Type B pancreatic cell (in vitro differentiated cells): ENCODE measurements around the gene MAB21L1. TPM values are rescaled to one million over a fixed set of nuclear protein-coding genes. Genes with fewer than 3 reads are reported as not detected.

ENCODE experiments used
- DNase-seq: peaks from one replicate; pipeline ENCODE4 v3.0.0; 2021; ENCODE audit warnings: mixed read lengths; ENCODE audit not compliant: unreplicated experiment; ENCODE audit errors: extremely low spot score
- H3K27ac Mint-ChIP-seq: 2 replicates; pipeline ENCODE4 v1.8.0; 2021; ENCODE audit warnings: mild to moderate bottlenecking, mixed read lengths
- H3K27me3 Mint-ChIP-seq: 2 replicates; pipeline ENCODE4 v1.8.0; 2021; ENCODE audit warnings: mixed read lengths
- H3K36me3 Mint-ChIP-seq: 2 replicates; pipeline ENCODE4 v1.8.0; 2021; ENCODE audit warnings: mixed read lengths
- H3K4me1 Mint-ChIP-seq: one replicate; pipeline ENCODE4 v1.8.0; 2021; ENCODE audit warnings: mixed read lengths; ENCODE audit not compliant: unreplicated experiment
- H3K4me3 Mint-ChIP-seq: 2 replicates; pipeline ENCODE4 v1.8.0; 2021; ENCODE audit warnings: mild to moderate bottlenecking, mixed read lengths
- H3K9me3 Mint-ChIP-seq: 2 replicates; pipeline ENCODE4 v1.8.0; 2021; ENCODE audit warnings: mixed read lengths
- CTCF ChIP-seq: fragments of 200-600 bp; sonication (generic); conservative IDR thresholded peaks from 2 replicates; pipeline ENCODE4 v1.5.0; 2021; ENCODE audit warnings: antibody characterized with exemption, mild to moderate bottlenecking
- total RNA-seq: library from RNA; stranded (reverse); gene quantifications from 2 replicates; pipeline ENCODE4 v1.2.1, GENCODE V29; 2021; ENCODE audit warnings: low replicate concordance

Gene MAB21L1
- total RNA-seq, 1 donor from 2014 or later: 11.0 TPM

GRCh38 chr13:35512271-35512920 is 35.9 kb upstream of the MAB21L1 start:
- DNase-seq: no peak
- Mint-ChIP-seq H3K27me3 (peaks cover 10% of the 10 kb centered on the region), H3K4me3 (no peak overlapping the region), H3K36me3 (no peaks in the 10 kb centered on the region), H3K4me1 (peaks cover 4% of the 10 kb centered on the region), H3K27ac (no peak overlapping the region), H3K9me3 (no peaks in the 10 kb centered on the region)
- TF ChIP-seq CTCF: no peak

DNA sequence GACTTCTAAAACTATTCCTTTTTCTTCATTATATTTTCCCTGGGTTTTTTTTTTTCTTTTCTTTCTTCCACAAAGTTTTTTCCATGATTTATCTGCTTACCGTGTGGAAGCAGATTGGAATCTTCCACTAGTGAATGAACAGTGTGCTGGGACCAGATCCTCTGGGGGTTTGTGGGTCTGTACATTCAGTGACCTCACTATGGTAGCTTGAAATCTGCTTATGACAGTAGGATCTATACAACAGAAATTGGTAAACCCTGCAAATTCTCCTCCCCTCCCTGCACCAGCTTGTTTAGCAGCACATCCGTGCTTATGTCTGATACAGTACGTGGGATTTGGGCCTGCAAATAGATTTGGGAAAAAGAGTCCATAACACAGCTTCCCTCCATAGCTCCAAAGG is 26.0 kb upstream of the MAB21L1 start:
- no peak for DNase-seq
- H3K27me3 Mint-ChIP-seq: peaks cover 12% of the 10 kb centered on the region
- H3K4me1 Mint-ChIP-seq: peaks cover 37% of the 10 kb centered on the region
- H3K9me3 Mint-ChIP-seq: no peaks in the 10 kb centered on the region
- H3K4me3 Mint-ChIP-seq: no peak overlapping the region
- TF ChIP-seq CTCF: no peak
- no peaks in the 10 kb centered on the region for H3K36me3 Mint-ChIP-seq
- no peak overlapping the region for H3K27ac Mint-ChIP-seq

GRCh38 chr13:35501661-35502235 is 25.3 kb upstream of the MAB21L1 start:
- Mint-ChIP-seq H3K36me3 (no peaks in the 10 kb centered on the region), H3K27ac (no peak overlapping the region), H3K27me3 (peaks cover 12% of the 10 kb centered on the region), H3K9me3 (no peaks in the 10 kb centered on the region), H3K4me3 (no peak overlapping the region), H3K4me1 (peaks cover 37% of the 10 kb centered on the region)
- no peak for DNase-seq
- TF ChIP-seq CTCF: no peak

DNA sequence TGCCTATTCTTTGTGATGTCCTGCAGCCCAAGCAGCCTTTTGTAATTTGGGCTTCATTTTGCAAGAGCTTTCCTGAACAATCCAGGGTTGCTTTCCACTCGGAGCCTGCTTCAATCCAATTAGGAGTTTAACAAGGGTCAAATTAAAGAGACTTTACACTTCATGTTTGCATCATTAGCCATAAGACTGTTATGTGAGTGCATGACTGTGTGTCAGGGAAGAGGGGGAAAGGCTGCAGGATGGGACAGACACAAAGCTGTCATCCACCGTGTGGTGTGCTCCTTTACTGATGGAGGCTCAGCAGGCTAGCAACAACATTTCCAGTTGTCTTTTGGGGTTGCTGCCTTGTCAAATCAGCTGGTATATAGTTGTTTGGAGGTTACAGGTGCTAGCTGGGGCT is 23.7 kb upstream of the MAB21L1 start:
- TF ChIP-seq CTCF: no peak
- peaks cover 37% of the 10 kb centered on the region for H3K4me1 Mint-ChIP-seq
- no peak overlapping the region for H3K4me3 Mint-ChIP-seq
- H3K9me3 Mint-ChIP-seq: peaks cover 4% of the 10 kb centered on the region
- DNase-seq: no peak
- no peak overlapping the region for H3K27ac Mint-ChIP-seq
- peaks cover 12% of the 10 kb centered on the region for H3K27me3 Mint-ChIP-seq
- peaks cover 3% of the 10 kb centered on the region for H3K36me3 Mint-ChIP-seq

DNA sequence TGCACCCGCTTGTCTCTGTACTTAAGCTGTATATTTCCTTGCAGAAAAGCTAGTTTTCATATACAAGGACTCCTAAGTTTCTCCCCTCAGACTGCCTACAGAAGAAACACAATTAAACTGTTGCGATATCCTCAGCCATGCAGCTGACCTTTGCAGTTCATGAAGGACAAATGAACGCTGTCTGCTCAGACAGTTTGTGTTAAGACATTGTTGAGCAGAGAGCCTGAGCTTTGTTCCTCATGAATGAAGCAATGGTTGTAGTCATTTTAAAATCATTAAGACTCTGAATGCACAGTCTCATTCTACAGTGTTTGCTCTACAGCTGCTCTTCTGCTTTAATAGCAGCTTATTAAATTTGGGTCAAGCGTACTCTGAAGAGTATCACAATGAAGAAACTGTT is 23.2 kb upstream of the MAB21L1 start:
- TF ChIP-seq CTCF: no peak
- DNase-seq: no peak
- H3K4me1 Mint-ChIP-seq: peaks cover 37% of the 10 kb centered on the region
- H3K27ac Mint-ChIP-seq: no peak overlapping the region
- H3K9me3 Mint-ChIP-seq: peaks cover 8% of the 10 kb centered on the region
- peaks cover 12% of the 10 kb centered on the region for H3K27me3 Mint-ChIP-seq
- no peak overlapping the region for H3K4me3 Mint-ChIP-seq
- H3K36me3 Mint-ChIP-seq: peaks cover 3% of the 10 kb centered on the region
